ENCODE measurements around the gene SLCO2A1.

The SLCO2A1 gene

DNA sequence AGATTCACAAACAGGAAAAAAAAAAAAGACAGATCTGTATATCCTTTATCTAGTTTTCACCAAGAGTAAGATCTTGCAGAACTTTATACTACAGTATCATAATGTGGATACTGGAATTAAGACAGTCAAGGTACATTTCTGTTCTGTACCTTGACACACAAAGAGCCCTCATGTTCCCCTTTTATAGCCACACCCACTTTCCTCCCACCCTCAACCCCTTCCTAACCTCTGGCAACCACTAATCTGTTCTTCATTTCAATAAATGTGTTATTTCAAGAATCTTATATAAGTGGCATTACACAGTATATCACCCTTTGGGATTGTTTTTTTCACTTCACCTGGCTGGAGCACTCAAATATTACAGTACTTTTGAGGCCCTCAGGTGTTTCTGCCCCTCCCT lies 130.4 kb downstream of the SLCO2A1 start:
- no peak for DNase-seq (ENCODE audit: low read depth)

GRCh38 chr3:133897547-133897946 lies 132.2 kb downstream of the SLCO2A1 start:
- no peak for DNase-seq (ENCODE audit: low read depth)

GRCh38 chr3:133896002-133896761 lies 133.5 kb downstream of the SLCO2A1 start:
- DNase-seq (ENCODE audit: low read depth) = no peak

- DNase-seq (ENCODE audit: low read depth) = no peak
These were observed 134.3 kb downstream of the SLCO2A1 start, which contains the start of gene RAB6B for GRCh38 chr3:133895208-133896001. RAB6B (minus strand) TSS chr3:133895882; CDS start chr3:133895466, 416 bp downstream.

DNA sequence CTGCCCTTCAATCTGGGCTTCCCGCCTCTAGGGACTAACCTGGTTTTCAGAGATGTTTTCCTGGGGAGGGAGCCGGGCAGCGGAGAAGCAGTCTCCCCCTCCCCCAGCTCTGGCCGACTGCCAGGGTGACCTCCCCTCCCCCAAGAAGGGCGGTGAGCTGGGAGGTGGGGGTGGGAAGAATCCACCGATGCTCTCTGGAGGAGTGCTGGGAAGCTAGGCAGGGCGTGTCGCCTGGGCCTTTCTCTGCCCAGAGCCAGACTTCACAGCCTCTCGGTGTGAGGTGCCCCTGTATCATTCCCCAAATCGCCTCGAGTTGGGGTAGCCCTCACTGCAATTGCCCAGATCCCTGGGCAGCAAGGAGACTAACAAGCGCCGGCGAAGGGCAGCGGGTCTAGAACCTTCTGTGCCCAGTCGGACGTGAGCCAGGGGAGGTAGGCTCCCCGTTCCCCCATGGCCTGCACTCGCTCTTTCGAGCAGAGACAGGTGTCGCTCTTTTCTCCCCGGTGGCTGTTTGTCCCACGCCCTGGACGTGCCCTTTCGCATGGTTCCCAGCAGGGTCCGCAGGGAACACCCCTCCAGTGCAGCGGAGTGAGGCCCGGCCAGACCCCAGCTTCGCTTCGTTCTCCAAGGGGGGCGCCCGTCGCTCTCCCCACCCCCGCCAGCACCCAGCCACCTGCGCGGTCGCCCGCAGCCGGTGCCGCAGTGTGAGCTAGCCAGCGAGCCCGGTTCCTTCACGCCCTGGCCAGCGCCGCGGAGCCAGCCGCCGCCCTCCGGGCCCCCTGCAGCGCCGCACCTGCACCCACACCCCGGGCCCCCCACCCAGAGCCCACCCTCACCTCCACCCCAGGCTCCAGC lies 135.1 kb downstream of the SLCO2A1 start:
- no peak for DNase-seq (ENCODE audit: low read depth)

DNA sequence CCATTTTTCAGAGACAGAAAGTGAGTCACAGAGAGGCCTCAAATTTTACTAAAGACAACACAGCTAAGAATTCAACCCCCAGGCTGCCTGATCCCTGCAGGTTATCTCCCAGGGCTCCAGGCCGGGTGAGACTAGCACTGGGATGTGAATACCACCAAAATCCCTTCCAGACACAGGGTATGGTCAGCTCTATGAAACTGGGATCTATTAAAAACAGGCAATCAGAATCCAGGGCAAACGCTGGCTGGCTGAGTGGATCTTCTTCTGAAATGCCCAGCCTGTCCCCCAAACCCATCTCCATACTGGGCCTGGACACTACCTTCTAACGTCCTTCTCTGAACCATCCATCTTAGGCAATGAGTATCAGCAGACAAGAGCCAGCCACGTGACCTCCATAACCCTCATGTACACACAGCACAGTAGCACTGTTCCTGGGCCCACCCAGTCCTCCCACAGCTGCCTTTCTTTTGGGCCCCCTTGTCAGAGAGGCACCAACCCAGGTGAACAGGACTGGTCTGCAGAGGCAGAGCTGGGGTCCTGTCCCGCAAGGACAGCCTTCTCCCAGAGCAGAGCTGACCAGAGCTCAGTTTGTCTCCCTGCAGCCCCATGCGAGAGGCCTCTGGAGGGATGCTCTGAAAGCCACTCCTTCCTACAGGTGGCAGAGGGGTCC lies 135.9 kb downstream of the SLCO2A1 start:
- no peak for DNase-seq (ENCODE audit: low read depth)

- no peak for DNase-seq (ENCODE audit: low read depth)
These were observed 137.0 kb downstream of the SLCO2A1 start for GRCh38 chr3:133892541-133893231.

DNA sequence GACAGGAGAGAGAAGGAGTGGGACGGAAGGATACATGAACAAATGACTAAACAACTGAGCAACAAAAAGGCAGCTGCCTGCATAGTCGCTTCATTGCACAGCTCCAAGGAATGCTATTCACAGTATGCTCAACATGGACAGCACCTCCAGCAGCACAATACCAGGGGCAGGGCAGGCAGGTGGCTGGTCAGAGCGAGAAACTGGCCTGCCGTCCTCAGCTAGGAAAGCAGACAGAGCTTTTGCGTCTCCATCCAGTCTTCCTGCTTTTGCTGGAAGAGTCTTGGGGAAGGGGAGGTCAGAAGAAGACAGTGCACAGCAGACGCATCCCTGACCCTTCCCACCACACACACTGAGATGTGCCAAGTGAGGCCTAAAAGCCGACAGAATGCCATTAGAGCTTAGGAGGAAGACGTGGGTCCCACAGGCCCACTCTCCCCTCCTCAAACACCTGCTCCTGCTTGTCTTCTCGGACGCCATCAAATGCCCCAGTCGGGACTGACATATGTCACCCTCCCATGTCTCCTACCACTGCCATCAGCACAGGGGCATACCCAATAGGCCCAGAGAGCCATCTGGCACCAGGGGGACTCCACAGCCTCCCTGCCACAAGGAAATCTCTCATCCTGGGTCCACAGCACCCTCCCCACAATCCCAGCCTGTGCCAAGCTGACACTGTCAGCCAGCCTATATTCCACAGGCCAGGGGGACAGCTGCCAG lies 137.9 kb downstream of the SLCO2A1 start:
- no peak for DNase-seq (ENCODE audit: low read depth)

DNA sequence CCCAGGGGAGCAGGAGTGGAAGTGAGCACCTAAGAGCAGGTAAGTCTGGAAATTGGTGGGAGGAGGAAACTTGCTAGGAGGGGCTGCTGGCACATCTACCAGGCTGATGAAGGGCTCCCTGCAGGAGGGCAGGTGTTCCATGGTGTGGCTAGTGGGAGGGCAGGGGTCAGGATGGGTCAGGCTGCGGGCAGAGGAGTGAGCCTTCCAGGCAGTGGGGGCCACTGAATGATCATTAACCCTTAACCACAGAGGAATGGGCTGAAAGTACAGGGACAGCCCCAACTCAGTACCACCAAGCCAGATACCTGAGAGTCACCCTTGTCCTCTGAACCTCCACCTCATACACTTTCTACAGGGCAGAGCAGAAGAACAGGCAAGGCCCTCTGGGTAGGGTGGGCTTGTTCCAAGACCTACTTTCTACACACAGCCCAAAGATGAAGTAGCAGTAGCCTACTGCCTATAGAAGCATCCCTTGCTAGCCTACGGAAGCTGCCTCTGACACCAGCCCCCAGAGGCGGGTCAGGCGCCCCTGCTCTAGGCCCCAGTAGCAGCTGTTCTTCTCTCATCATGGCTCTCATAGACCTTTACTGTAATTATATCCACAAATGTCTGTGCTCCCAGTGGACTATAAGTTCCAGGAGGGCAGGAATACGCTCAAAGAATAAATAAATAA lies 138.6 kb downstream of the SLCO2A1 start:
- no peak for DNase-seq (ENCODE audit: low read depth)

DNA sequence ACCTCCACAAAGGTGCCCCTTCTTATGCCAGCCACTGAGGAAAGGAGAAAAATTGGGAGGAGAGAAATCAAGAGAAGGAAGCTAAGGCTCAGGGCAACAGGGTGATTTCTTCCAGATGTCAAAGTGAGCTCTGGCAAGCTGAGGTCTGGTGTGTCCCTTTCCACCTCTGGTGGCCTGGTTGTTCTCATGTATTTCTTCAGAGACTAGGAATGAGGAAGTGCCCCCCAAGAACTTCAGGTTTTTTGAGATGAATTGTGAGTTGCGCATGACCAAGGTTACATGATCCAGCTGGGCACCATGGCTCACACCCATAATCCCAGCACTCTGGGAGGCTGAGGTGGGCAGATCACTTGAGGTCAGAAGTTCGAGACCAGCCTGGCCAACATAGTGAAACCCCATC lies 139.7 kb downstream of the SLCO2A1 start:
- no peak for DNase-seq (ENCODE audit: low read depth)

- no peak for DNase-seq (ENCODE audit: low read depth)
These were observed 140.9 kb downstream of the SLCO2A1 start for GRCh38 chr3:133888726-133889340.

DNA sequence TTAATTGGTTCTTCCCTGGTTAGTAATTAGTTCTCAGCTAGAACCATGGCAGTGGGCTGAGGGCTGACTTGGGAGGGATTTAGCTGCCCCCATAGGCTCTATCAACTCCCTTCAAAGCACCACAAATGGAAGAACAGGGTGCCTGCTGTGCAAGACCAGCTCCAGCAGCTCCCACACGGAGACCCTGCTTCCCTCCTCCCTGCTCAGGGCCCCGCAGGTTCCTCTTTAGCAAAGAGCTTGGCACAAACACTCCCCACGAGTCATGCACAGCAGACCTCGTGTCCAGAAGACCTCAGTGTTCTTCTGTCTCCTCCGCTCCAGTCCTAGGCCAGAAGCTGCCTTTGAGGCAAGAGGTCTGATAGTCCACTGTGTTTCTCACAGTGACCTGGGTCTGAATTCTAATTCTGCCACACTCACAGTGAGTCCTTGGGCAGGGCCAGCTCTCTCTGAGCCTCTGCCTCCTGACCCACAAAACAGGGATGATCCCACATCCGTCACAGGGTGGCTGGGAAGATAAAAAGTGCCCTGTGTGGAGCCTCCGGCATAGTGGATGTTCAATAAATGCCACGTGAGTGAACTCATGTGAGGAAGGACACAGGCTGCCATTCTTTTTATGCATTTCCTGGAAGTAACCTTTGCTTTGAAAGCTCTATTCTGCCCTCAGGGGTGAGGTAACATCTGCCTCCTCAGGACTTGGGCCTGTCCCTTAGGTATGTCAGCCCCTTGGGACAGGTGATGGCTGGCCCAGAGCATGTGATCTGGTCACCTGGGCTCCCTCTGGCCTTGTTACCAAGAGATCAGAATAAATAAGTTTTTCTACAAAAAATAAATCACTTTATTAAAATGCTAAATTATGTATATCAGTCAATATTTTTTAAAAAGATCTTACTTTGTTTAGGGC lies 141.7 kb downstream of the SLCO2A1 start:
- DNase-seq (ENCODE audit: low read depth) = no peak

DNA sequence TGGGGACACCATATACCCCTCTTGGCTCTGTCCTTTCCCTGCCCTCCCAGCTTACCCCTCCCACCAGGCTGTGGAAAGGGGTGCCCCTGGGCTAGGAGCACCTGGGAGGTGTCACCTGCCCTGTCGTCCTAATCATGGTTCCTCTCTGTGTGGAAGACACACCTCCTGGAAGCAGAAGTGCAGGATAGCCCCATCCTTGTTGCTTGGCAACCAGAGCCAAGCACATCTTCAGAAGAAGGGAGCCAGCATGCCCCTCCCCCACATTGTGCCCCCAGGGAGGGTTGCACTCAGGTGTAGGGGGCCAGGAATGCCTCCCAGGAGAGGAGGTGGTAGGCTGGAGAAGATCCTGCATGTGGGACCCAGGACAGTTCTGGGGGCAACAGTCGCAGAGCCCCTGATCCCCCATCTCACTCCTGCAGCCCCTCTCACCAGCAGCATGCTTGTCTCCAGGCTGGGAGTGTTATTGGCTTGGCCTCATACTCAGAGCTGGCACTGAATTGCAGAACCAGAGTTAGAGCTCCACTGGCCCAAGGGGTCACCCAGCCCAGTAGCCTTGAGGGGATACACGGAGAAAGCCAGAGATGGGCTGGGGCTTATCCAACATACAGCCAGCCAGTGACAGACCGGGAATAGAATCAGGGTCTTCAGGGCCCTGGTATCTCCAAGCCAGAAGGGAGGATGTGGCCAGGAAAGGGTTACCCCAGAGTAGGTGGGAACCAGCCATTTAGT lies 142.5 kb downstream of the SLCO2A1 start:
- no peak for DNase-seq (ENCODE audit: low read depth)

DNA sequence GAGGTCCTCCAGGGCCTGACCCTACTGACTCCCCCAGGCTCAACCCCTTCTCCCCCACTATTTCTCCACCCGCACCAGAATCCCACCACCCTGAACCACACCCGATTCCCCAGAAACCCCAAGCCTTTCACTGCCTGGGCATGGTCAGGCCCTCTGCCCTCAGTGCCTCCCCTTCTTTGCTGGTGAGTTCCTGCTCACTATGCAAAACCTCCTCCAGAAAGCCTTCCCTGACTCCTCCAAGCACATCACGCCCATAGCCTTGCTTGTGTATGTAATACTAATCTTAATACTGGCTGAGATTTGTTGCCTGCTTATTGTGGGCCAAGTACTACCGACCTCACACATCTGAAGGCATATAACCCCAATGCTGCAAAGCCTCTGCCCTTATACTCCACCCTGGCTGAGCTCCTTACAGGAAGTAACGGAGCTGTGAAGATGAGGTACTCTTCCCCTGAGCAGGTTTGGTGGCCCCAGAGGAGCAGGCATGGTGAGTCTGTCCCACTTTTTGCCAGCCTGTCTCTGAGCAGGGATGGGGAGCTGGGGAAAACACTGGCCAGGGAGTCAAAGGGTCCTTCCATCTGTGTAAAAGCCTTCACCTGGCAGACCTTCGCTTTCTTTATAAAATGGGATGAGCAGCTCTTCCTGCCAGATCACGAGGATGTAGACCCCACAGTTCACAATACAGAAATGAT lies 143.5 kb downstream of the SLCO2A1 start:
- DNase-seq (ENCODE audit: low read depth) = no peak

GRCh38 chr3:133884887-133885711 lies 144.6 kb downstream of the SLCO2A1 start:
- no peak for DNase-seq (ENCODE audit: low read depth)

Data from stimulated activated CD8-positive, alpha-beta memory T cell treated with anti-CD3 and anti-CD28 coated beads, Interleukin-15, amount 100 ng/mL, for 24 hours (primary cell).